MM.1S (cell line): ENCODE results near the gene RCN2.

Source experiments
- DNase-seq: peaks from one replicate; pipeline ENCODE4 v3.0.0-alpha.2; 2015
- H2AFZ ChIP-seq: fragments of 300-600 bp; sonication (generic); 2 replicates; pipeline ENCODE4 v1.6.0; 2016; ENCODE audit warnings: antibody characterized with exemption, low read length
- H3F3A ChIP-seq: fragments of 300-600 bp; sonication (generic); 2 replicates; pipeline ENCODE4 v1.6.1; 2016; ENCODE audit warnings: mild to moderate bottlenecking, antibody characterized with exemption, low read length, moderate library complexity, mixed read lengths; ENCODE audit not compliant: insufficient read depth
- H3K27ac ChIP-seq: fragments of 300-600 bp; sonication (generic); 2 replicates; pipeline ENCODE4 v1.5.1; 2016; ENCODE audit warnings: mild to moderate bottlenecking, low read length
- H3K27me3 ChIP-seq: fragments of 300-600 bp; sonication (generic); replicated peaks from 2 replicates; pipeline ENCODE4 v1.6.0; 2016; ENCODE audit warnings: low read length; ENCODE audit not compliant: insufficient read depth
- H3K36me3 ChIP-seq: fragments of 300-600 bp; sonication (generic); replicated peaks from 2 replicates; pipeline ENCODE4 v1.6.1; 2016; ENCODE audit warnings: mild to moderate bottlenecking, low read length, mixed read lengths; ENCODE audit not compliant: insufficient read depth
- H3K4me1 ChIP-seq: fragments of 300-600 bp; sonication (generic); 2 replicates; pipeline ENCODE4 v1.6.1; 2016; ENCODE audit warnings: low read length, mixed read lengths
- H3K4me2 ChIP-seq: fragments of 300-600 bp; sonication (generic); 2 replicates; pipeline ENCODE4 v1.6.0; 2016; ENCODE audit warnings: low read depth, low read length
- H3K4me3 ChIP-seq: fragments of 300-600 bp; sonication (generic); 2 replicates; pipeline ENCODE4 v1.5.1; 2016; ENCODE audit warnings: low read length, mixed read lengths
- H3K79me2 ChIP-seq: fragments of 300-600 bp; sonication (generic); 2 replicates; pipeline ENCODE4 v1.6.1; 2016; ENCODE audit warnings: mixed run types, low read length, mixed read lengths
- H3K9ac ChIP-seq: fragments of 300-600 bp; sonication (generic); 2 replicates; pipeline ENCODE4 v1.6.1; 2016; ENCODE audit warnings: low read length, mixed read lengths
- H3K9me2 ChIP-seq: fragments of 300-600 bp; sonication (generic); replicated peaks from 2 replicates; pipeline ENCODE4 v1.6.1; 2016; ENCODE audit warnings: mild to moderate bottlenecking, low read length, mixed read lengths; ENCODE audit not compliant: insufficient read depth
- H3K9me3 ChIP-seq: fragments of 300-600 bp; sonication (generic); replicated peaks from 2 replicates; pipeline ENCODE4 v1.6.1; 2016; ENCODE audit warnings: mild to moderate bottlenecking, low read length, mixed read lengths; ENCODE audit not compliant: insufficient read depth
- H4K20me1 ChIP-seq: fragments of 300-600 bp; sonication (generic); 2 replicates; pipeline ENCODE4 v1.6.1; 2016; ENCODE audit warnings: mild to moderate bottlenecking, low read length, moderate library complexity, mixed read lengths; ENCODE audit not compliant: insufficient read depth
- CTCF ChIP-seq: fragments of 300-600 bp; sonication (generic); IDR thresholded peaks from 2 replicates; pipeline ENCODE4 v1.5.1; 2016; ENCODE audit warnings: antibody characterized with exemption, low read length, mixed read lengths
- EZH2 ChIP-seq: fragments of 300-600 bp; sonication (generic); optimal IDR thresholded peaks from 2 replicates; pipeline ENCODE3; 2017; ENCODE audit warnings: low read depth, mild to moderate bottlenecking, antibody characterized with exemption, low read length, mixed read lengths
- EZH2phosphoT487 ChIP-seq: fragments of 300-600 bp; sonication (generic); IDR thresholded peaks from 2 replicates; pipeline ENCODE4 v1.6.1; 2018; ENCODE audit warnings: antibody characterized with exemption, low read length

RCN2 gene

GRCh38 chr15:76987896-76988860 is 56.6 kb downstream of the RCN2 start:
- Histone ChIP-seq H3K27me3 (no peaks in the 10 kb centered on the region), H3F3A (no peaks in the 10 kb centered on the region), H4K20me1 (no peaks in the 10 kb centered on the region), H3K9ac (no peak overlapping the region), H2AFZ (no peak overlapping the region), H3K79me2 (no peaks in the 10 kb centered on the region), H3K4me3 (no peak overlapping the region), H3K4me1 (no peaks in the 10 kb centered on the region), H3K9me3 (no peaks in the 10 kb centered on the region), H3K36me3 (no peaks in the 10 kb centered on the region), H3K9me2 (no peaks in the 10 kb centered on the region), H3K27ac (no peak overlapping the region), H3K4me2 (no peak overlapping the region)
- TF ChIP-seq CTCF (no peak), EZH2phosphoT487 (no peak), EZH2 (no peak)
- DNase-seq = no peak

- no peak overlapping the region for H3K9ac ChIP-seq
- no peak overlapping the region for H2AFZ ChIP-seq
- H3K4me2 ChIP-seq = no peak overlapping the region
- H3K9me2 ChIP-seq = no peaks in the 10 kb centered on the region
- no peaks in the 10 kb centered on the region for H3K4me1 ChIP-seq
- no peaks in the 10 kb centered on the region for H3K36me3 ChIP-seq
- H3K27me3 ChIP-seq = no peaks in the 10 kb centered on the region
- no peaks in the 10 kb centered on the region for H4K20me1 ChIP-seq
- no peak for TF ChIP-seq EZH2phosphoT487
- TF ChIP-seq CTCF = no peak
- no peak for TF ChIP-seq EZH2
- no peaks in the 10 kb centered on the region for H3K9me3 ChIP-seq
- no peaks in the 10 kb centered on the region for H3F3A ChIP-seq
- no peak overlapping the region for H3K27ac ChIP-seq
- DNase-seq = no peak
- no peaks in the 10 kb centered on the region for H3K79me2 ChIP-seq
- H3K4me3 ChIP-seq = no peak overlapping the region
These were observed 57.6 kb downstream of the RCN2 start for GRCh38 chr15:76988867-76989780.

- no peaks in the 10 kb centered on the region for H3K4me1 ChIP-seq
- no peaks in the 10 kb centered on the region for H3K9me2 ChIP-seq
- no peaks in the 10 kb centered on the region for H3K36me3 ChIP-seq
- H3K27me3 ChIP-seq = no peaks in the 10 kb centered on the region
- no peaks in the 10 kb centered on the region for H3K79me2 ChIP-seq
- no peaks in the 10 kb centered on the region for H4K20me1 ChIP-seq
- no peak for DNase-seq
- no peaks in the 10 kb centered on the region for H3F3A ChIP-seq
- H2AFZ ChIP-seq = no peak overlapping the region
- H3K4me3 ChIP-seq = no peak overlapping the region
- no peak overlapping the region for H3K4me2 ChIP-seq
- TF ChIP-seq EZH2 (no peak), EZH2phosphoT487 (no peak), CTCF (no peak)
- H3K27ac ChIP-seq = no peak overlapping the region
- no peaks in the 10 kb centered on the region for H3K9me3 ChIP-seq
- no peak overlapping the region for H3K9ac ChIP-seq
These were observed 59.5 kb downstream of the RCN2 start for GRCh38 chr15:76991048-76991447.
